Spleen (tissue), 7 donors: ENCODE data around the gene SEC24B.

Source experiments
- POLR2AphosphoS5 ChIP-seq, 3 donors: sonication (generic); formaldehyde crosslinking; IDR thresholded peaks; one replicate each; pipeline ENCODE4 v1.5.1; 2017; ENCODE audit warnings: antibody characterized with exemption in 3 of 3
- TF ChIP-seq, protein P1 (sequence below), 11 experiments: fragments of 200-600 bp in 7 of 11; fragments of 450-650 bp in 4 of 11; sonication (generic) in 4 of 11; IDR thresholded peaks in 8 of 11; conservative IDR thresholded peaks in 3 of 11; 1 replicate in 7 of 11; 2 replicates in 4 of 11; pipeline versions ENCODE4 v1.4.0 to v1.8.0; 2016 to 2021; ENCODE audit warnings: antibody characterized with exemption in 11 of 11, inconsistent platforms in 4 of 11, mild to moderate bottlenecking in 1 of 11
- donor health status: DM: no; HTN: no; CAD: no; lungs with moderate emphysema.
- donor health status: DM: no; HTN: no; CAD: no.
- donor health status: DM: no; HTN: no; CAD: no.

DNA sequence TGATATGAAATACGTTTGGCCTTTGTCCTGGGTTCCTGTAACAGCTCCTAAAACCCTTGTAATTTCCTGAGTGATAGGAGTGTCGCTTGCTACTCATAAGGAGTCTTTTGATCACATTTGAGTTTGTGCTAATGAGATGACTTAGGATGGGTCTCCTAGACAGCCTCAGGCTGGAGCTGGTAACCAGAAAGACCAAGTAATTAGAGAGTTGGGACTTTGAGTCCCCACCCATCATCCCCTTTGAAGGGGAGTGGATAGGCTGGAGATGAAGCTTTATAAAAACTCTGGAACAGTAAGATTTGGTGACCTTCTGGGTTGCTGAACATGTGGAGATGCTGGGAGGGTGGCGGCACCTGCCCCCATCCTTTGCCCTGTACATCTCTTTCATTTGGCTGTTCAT is 2.9 kb downstream of the SEC24B start:
- TF ChIP-seq, protein P1, sequence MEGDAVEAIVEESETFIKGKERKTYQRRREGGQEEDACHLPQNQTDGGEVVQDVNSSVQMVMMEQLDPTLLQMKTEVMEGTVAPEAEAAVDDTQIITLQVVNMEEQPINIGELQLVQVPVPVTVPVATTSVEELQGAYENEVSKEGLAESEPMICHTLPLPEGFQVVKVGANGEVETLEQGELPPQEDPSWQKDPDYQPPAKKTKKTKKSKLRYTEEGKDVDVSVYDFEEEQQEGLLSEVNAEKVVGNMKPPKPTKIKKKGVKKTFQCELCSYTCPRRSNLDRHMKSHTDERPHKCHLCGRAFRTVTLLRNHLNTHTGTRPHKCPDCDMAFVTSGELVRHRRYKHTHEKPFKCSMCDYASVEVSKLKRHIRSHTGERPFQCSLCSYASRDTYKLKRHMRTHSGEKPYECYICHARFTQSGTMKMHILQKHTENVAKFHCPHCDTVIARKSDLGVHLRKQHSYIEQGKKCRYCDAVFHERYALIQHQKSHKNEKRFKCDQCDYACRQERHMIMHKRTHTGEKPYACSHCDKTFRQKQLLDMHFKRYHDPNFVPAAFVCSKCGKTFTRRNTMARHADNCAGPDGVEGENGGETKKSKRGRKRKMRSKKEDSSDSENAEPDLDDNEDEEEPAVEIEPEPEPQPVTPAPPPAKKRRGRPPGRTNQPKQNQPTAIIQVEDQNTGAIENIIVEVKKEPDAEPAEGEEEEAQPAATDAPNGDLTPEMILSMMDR (IDR thresholded peaks at IDR 0.05 in 8 of 11, conservative IDR thresholded peaks at IDR 0.05 in 3 of 11): no peak
- TF ChIP-seq POLR2AphosphoS5 (IDR thresholded peaks at IDR 0.05): no peak
